GM12878 (cell line): ENCODE measurements around the gene B9D1. TPM values are rescaled to one million over a fixed set of nuclear protein-coding genes. Genes with fewer than 3 reads are reported as not detected.

Experiments
- BHLHE40 ChIP-seq, 2 experiments: fragments of 450-650 bp in 1 of 2; IDR thresholded peaks; 2 replicates each; pipeline ENCODE4 v1.6.1; 2011 to 2017; ENCODE audit warnings: low read depth in 2 of 2, borderline replicate concordance in 1 of 2, improper control_type of control experiment in 1 of 2, low read length in 1 of 2, mild to moderate bottlenecking in 1 of 2
- FOS ChIP-seq: IDR thresholded peaks from 3 replicates; pipeline ENCODE4 v1.6.1; 2011; ENCODE audit warnings: borderline replicate concordance; ENCODE audit not compliant: insufficient read length; ENCODE audit errors: extremely low read depth
- IKZF1 ChIP-seq: fragments of 450-650 bp; conservative IDR thresholded peaks from 2 replicates; pipeline ENCODE4 v1.6.1; 2017; ENCODE audit warnings: antibody characterized with exemption, mild to moderate bottlenecking
- IRF4 ChIP-seq: IDR thresholded peaks from 2 replicates; pipeline ENCODE4 v1.6.1; 2011; ENCODE audit warnings: low read depth, low read length
- JUND ChIP-seq: IDR thresholded peaks from 2 replicates; pipeline ENCODE4 v1.6.1; 2012; ENCODE audit warnings: low read depth, mild to moderate bottlenecking, low read length, improper control_type of control experiment, moderate library complexity
- KDM1A ChIP-seq: fragments of 200-600 bp; sonication (generic); IDR thresholded peaks from 2 replicates; pipeline ENCODE4 v1.6.1; 2016; ENCODE audit warnings: borderline replicate concordance
- NR2C1 ChIP-seq: fragments of 450-650 bp; IDR thresholded peaks from 2 replicates; pipeline ENCODE4 v1.6.1; 2017; ENCODE audit warnings: antibody characterized with exemption, mild to moderate bottlenecking, moderate library complexity
- PAX5 ChIP-seq: IDR thresholded peaks from 2 replicates; pipeline ENCODE4 v1.6.1; 2011; ENCODE audit warnings: low read depth, low read length, borderline replicate concordance
- POU2F2 ChIP-seq: IDR thresholded peaks from 3 replicates; pipeline ENCODE4 v1.6.1; 2011; ENCODE audit warnings: low read depth, mild to moderate bottlenecking, low read length, borderline replicate concordance
- PRDM15 ChIP-seq: fragments of 450-650 bp; formaldehyde crosslinking; IDR thresholded peaks from 2 replicates; pipeline ENCODE4 v1.4.0; 2020; ENCODE audit warnings: mild to moderate bottlenecking, moderate library complexity
- RAD21 ChIP-seq: IDR thresholded peaks from 2 replicates; pipeline ENCODE4 v1.6.1; 2011; ENCODE audit warnings: mild to moderate bottlenecking, low read depth, low read length, moderate library complexity; ENCODE audit not compliant: insufficient read depth
- RBBP5 ChIP-seq: fragments of 200-600 bp; sonication (generic); conservative IDR thresholded peaks from 2 replicates; pipeline ENCODE4 v1.6.1; 2016
- RCOR1 ChIP-seq: conservative IDR thresholded peaks from 2 replicates; pipeline ENCODE4 v1.6.1; 2012; ENCODE audit warnings: low read depth, low read length, improper control_type of control experiment
- RELB ChIP-seq: fragments of 450-650 bp; IDR thresholded peaks from 2 replicates; pipeline ENCODE4 v1.6.1; 2017; ENCODE audit warnings: low read depth, mild to moderate bottlenecking, moderate library complexity
- RUNX3 ChIP-seq: IDR thresholded peaks from 2 replicates; pipeline ENCODE4 v1.6.1; 2012; ENCODE audit warnings: low read length, inconsistent platforms
- SMC3 ChIP-seq: IDR thresholded peaks from 2 replicates; pipeline ENCODE4 v1.6.1; 2011; ENCODE audit warnings: low read length, improper control_type of control experiment, borderline replicate concordance
- TCF7 ChIP-seq: IDR thresholded peaks from 2 replicates; pipeline ENCODE4 v1.6.1; 2014; ENCODE audit warnings: antibody characterized with exemption, borderline replicate concordance
- ZBTB11 ChIP-seq: fragments of 450-650 bp; formaldehyde crosslinking; IDR thresholded peaks from 2 replicates; pipeline ENCODE4 v1.5.0; 2022; ENCODE audit warnings: mild to moderate bottlenecking, missing genetic modification characterization
- ZNF207 ChIP-seq: fragments of 450-650 bp; IDR thresholded peaks from 2 replicates; pipeline ENCODE4 v1.6.1; 2014; ENCODE audit warnings: antibody characterized with exemption, mild to moderate bottlenecking, borderline replicate concordance
- polyA plus RNA-seq, 11 experiments: library from polyadenylated mRNA; depleted of rRNA in 4 of 11; unstranded in 6 of 11; stranded (reverse) in 5 of 11; fragments of >200 nt; fragmentation: Nextera tagmentation in 4 of 11; fragmentation: Illumina TruSeq in 1 of 11; extraction: Ambion mirVana in 4 of 11; extraction: Trizol in 1 of 11; gene quantifications; 1 replicate in 1 of 11; 2 replicates in 10 of 11; pipeline versions ENCODE4 v1.2.1 to v1.2.3, GENCODE V29; 2011 to 2016; ENCODE audit warnings: inconsistent platforms in 2 of 11, missing spikeins in 2 of 11, low read depth in 1 of 11
- total RNA-seq, 4 experiments: library from RNA; depleted of rRNA in 3 of 4; stranded (reverse); fragments of >200 nt in 3 of 4; fragmentation: Illumina TruSeq in 1 of 4; extraction: Trizol in 1 of 4; gene quantifications; 2 replicates each; pipeline versions ENCODE4 v1.2.1 to v1.2.3, GENCODE V29; 2013 to 2021

B9D1 gene
- total and polyA plus RNA-seq, 10 of the 15 experiments (the other 5 are each of a cell fraction or from before 2014, with no cell fraction given): 5.9 to 18.3 (median 9.8) TPM

- TF ChIP-seq ZBTB11 (CRISPR knock-in tag) (no peak), ZNF207 (no peak), RUNX3 (peak; percentile 77), RELB (no peak), RAD21 (peak; percentile 93), SMC3 (peak; percentile 86), TCF7 (no peak), RBBP5 (no peak), KDM1A (no peak), PAX5 (no peak), IKZF1 (peak; percentile 58; the same call in 1 of the 2 replicates), RCOR1 (no peak), FOS (no peak), POU2F2 (peak; percentile 41; the same call in 1 of the 3 replicates), PRDM15 (no peak), IRF4 (0 out of 2 replicates have a peak, but pooled peaks have one; percentile 28), JUND (no peak), BHLHE40 (IDR thresholded peaks at IDR 0.05; ENCODE audit: borderline replicate concordance in 1 of 2, low read depth in 2 of 2, low read length in 1 of 2) (peak; percentile 77 to 83), NR2C1 (no peak)
These were observed at the start of gene B9D1 (continued) for GRCh38 chr17:19362277-19363113.
